Liver (tissue), 9 donors: ENCODE results near the gene CELSR2. TPM values are rescaled to one million over a fixed set of nuclear protein-coding genes. Genes with fewer than 3 reads are reported as not detected.

Source experiments
- DNase-seq: peaks from one replicate; pipeline ENCODE4 v3.0.0-alpha.2; 2017; ENCODE audit warnings: low spot score
- H3K27ac ChIP-seq, 2 donors: one replicate each; pipeline ENCODE4 v1.7.0; 2013; ENCODE audit warnings: inconsistent platforms in 2 of 2, low read length in 2 of 2, control low read depth in 1 of 2, low read depth in 1 of 2, mild to moderate bottlenecking in 1 of 2
- H3K27me3 ChIP-seq, 4 donors: one replicate each; pipeline versions ENCODE4 v1.6.1 to v1.7.0; 2013; ENCODE audit warnings: low read length in 3 of 4, inconsistent platforms in 1 of 4, mild to moderate bottlenecking in 1 of 4, moderate library complexity in 1 of 4; ENCODE audit not compliant: control insufficient read depth in 4 of 4, insufficient read depth in 4 of 4
- H3K36me3 ChIP-seq, 4 donors: one replicate each; pipeline versions ENCODE4 v1.6.1 to v1.7.0; 2013; ENCODE audit warnings: low read length in 3 of 4, mild to moderate bottlenecking in 3 of 4, low read depth in 1 of 4, moderate library complexity in 1 of 4; ENCODE audit not compliant: control insufficient read depth in 4 of 4, insufficient read depth in 3 of 4
- H3K4me1 ChIP-seq, 4 donors: one replicate each; pipeline versions ENCODE4 v1.6.1 to v1.7.0; 2013; ENCODE audit warnings: low read length in 3 of 4, mild to moderate bottlenecking in 3 of 4, moderate library complexity in 1 of 4; ENCODE audit not compliant: control insufficient read depth in 4 of 4, insufficient read depth in 4 of 4
- H3K4me3 ChIP-seq, 3 donors: one replicate each; pipeline versions ENCODE4 v1.6.1 to v1.7.0; 2013; ENCODE audit warnings: low read length in 3 of 3, control low read depth in 1 of 3, low read depth in 1 of 3, mild to moderate bottlenecking in 1 of 3
- H3K9ac ChIP-seq, 2 donors: one replicate each; pipeline ENCODE4 v1.7.0; 2013; ENCODE audit warnings: low read length in 2 of 2, mild to moderate bottlenecking in 2 of 2, moderate library complexity in 2 of 2, control low read depth in 1 of 2, low read depth in 1 of 2
- H3K9me3 ChIP-seq, 4 donors: one replicate each; pipeline versions ENCODE4 v1.6.1 to v1.7.0; 2013; ENCODE audit warnings: low read length in 3 of 4; ENCODE audit not compliant: control insufficient read depth in 4 of 4
- EGR1 ChIP-seq, 2 donors: IDR thresholded peaks; 2 replicates each; pipeline ENCODE4 v1.6.1; 2016 to 2018; ENCODE audit warnings: antibody characterized with exemption in 2 of 2, low read depth in 2 of 2
- FOXA1 ChIP-seq: IDR thresholded peaks from 2 replicates; pipeline ENCODE4 v1.6.1; 2016; ENCODE audit warnings: antibody characterized with exemption
- FOXA2 ChIP-seq: IDR thresholded peaks from 2 replicates; pipeline ENCODE4 v1.6.1; 2016; ENCODE audit warnings: antibody characterized with exemption
- GABPA ChIP-seq, 2 donors: IDR thresholded peaks in 1 of 2; conservative IDR thresholded peaks in 1 of 2; 2 replicates each; pipeline ENCODE4 v1.6.1; 2016; ENCODE audit warnings: antibody characterized with exemption in 2 of 2, mild to moderate bottlenecking in 1 of 2, moderate library complexity in 1 of 2
- HNF4A ChIP-seq, 2 donors: conservative IDR thresholded peaks; 2 replicates each; pipeline ENCODE4 v1.6.1; 2016; ENCODE audit warnings: antibody characterized with exemption in 2 of 2, mild to moderate bottlenecking in 2 of 2
- HNF4G ChIP-seq: IDR thresholded peaks from 2 replicates; pipeline ENCODE4 v1.6.1; 2016; ENCODE audit warnings: antibody characterized with exemption
- JUND ChIP-seq, 2 donors: IDR thresholded peaks; 2 replicates each; pipeline ENCODE4 v1.6.1; 2016; ENCODE audit warnings: antibody characterized with exemption in 2 of 2
- NR2F2 ChIP-seq: IDR thresholded peaks from 2 replicates; pipeline ENCODE4 v1.6.1; 2016; ENCODE audit warnings: antibody characterized with exemption
- RAD21 ChIP-seq, 2 donors: IDR thresholded peaks; 2 replicates each; pipeline ENCODE4 v1.6.1; 2016; ENCODE audit warnings: antibody characterized with exemption in 2 of 2, mild to moderate bottlenecking in 2 of 2
- RXRA ChIP-seq, 2 donors: IDR thresholded peaks; 2 replicates each; pipeline ENCODE4 v1.6.1; 2017 to 2018; ENCODE audit warnings: antibody characterized with exemption in 2 of 2, mild to moderate bottlenecking in 1 of 2
- SP1 ChIP-seq: IDR thresholded peaks from 2 replicates; pipeline ENCODE4 v1.6.1; 2018; ENCODE audit warnings: antibody characterized with exemption, mild to moderate bottlenecking
- TAF1 ChIP-seq: conservative IDR thresholded peaks from 2 replicates; pipeline ENCODE4 v1.6.1; 2016; ENCODE audit warnings: antibody characterized with exemption, mild to moderate bottlenecking
- YY1 ChIP-seq: IDR thresholded peaks from 2 replicates; pipeline ENCODE4 v1.6.1; 2016; ENCODE audit warnings: antibody characterized with exemption, mild to moderate bottlenecking
- WGBS: extraction: QIAGEN DNeasy Blood & Tissue Kit; methylation state at CpG from one replicate; pipeline ENCODE4 v1.1.7; 2013; 5-methylcytosine and 5-hydroxymethylcytosine counted together
- polyA plus RNA-seq, 2 donors: library from polyadenylated mRNA; stranded (reverse) in 1 of 2; unstranded in 1 of 2; fragments of 200-250 nt in 1 of 2; fragments of >200 nt in 1 of 2; fragmentation: Nextera tagmentation in 1 of 2; extraction: Ambion mirVana in 1 of 2; gene quantifications; one replicate each; pipeline versions ENCODE4 v1.2.1 to v1.2.3, GENCODE V29; 2013 to 2015
- total RNA-seq, 2 donors: library from RNA; depleted of rRNA; stranded (reverse); fragments of >200 nt; gene quantifications; one replicate each; pipeline ENCODE4 v1.2.3, GENCODE V29; 2014
- TF ChIP-seq, protein P1 (sequence below): IDR thresholded peaks from 2 replicates; pipeline ENCODE4 v1.6.1; 2016; ENCODE audit warnings: antibody characterized with exemption
- TF ChIP-seq, protein P2 (sequence below): IDR thresholded peaks from 2 replicates; pipeline ENCODE4 v1.6.1; 2016; ENCODE audit warnings: antibody characterized with exemption
- TF ChIP-seq, protein P3 (sequence below): fragments of 150-350 bp; IDR thresholded peaks from 2 replicates; pipeline ENCODE4 v1.5.1; 2017; ENCODE audit warnings: improper control_type of control experiment, low read depth, low read length; ENCODE audit not compliant: missing input control
- TF ChIP-seq, protein P4 (sequence below): IDR thresholded peaks from 2 replicates; pipeline ENCODE4 v1.6.1; 2016; ENCODE audit warnings: antibody characterized with exemption
- TF ChIP-seq, protein P5 (sequence below): IDR thresholded peaks from 2 replicates; pipeline ENCODE4 v1.6.1; 2016; ENCODE audit warnings: antibody characterized with exemption, mild to moderate bottlenecking
- donor health status: healthy.
- donor health status: healthy.
- donor health status: healthy.
- donor health status: healthy.
- donor health status: healthy.

The CELSR2 gene
- total and polyA plus RNA-seq, 4 donors, result 0.73 to 1.6 (median 1.2) TPM

DNA sequence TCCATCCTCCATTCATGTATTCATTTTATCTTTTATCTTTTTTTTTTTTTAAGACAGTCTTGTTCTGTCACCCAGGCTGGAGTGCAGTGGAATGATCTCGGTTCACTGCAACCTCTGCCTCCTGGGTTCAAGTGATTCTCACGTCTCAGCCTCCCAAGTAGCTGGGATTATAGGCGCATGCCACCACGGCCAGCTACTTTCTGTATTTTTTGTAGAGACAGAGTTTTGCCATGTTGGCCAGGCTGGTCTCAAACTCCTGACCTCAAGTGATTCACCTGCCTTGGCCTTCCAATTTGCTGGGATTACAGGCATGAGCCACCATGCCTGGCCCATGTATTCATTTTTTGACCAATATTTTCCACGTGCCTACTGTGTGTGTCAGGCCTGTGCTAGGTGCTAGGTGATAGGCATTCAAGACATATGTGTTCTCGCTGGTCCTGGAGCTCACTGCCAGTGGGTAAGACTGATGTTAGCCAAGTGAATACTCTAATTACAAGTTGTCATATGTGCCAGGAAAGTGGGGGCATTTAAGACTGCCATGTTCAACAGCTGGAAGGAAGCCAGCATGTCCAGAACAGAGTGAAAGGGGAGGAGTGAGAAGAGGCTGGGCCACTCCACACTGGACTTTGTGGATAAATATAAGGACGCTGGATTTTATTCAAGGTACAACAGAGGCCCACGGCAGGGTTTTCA, 5.3 kb upstream of the CELSR2 start (continued):
- no peak for TF ChIP-seq FOXA1

DNA sequence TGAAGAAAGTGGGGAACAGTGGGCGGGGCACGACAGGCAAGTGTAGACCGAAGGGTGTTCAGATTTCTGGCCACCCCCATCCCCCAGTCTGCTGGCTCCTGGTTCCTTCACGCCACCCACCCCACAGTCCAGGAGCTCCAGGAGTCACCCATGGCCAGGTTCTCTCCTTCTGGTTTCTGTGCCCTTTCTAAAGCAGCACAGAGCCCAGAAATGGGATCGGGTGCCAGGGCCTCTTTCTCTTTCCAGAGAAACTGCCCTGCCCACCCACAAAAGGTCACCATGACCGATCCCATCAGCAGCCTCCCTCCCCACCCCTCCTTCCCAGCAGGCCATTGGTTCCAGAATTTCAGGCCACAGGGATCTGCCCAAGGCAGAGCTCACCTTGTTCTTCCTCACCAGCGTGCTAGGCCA, 3.2 kb upstream of the CELSR2 start:
- no peak for DNase-seq
- no peaks in the 10 kb centered on the region for H3K9me3 ChIP-seq
- TF ChIP-seq FOXA2, result no peak
- TF ChIP-seq, protein P1, sequence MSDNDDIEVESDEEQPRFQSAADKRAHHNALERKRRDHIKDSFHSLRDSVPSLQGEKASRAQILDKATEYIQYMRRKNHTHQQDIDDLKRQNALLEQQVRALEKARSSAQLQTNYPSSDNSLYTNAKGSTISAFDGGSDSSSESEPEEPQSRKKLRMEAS, result no peak
- TF ChIP-seq, protein P2, sequence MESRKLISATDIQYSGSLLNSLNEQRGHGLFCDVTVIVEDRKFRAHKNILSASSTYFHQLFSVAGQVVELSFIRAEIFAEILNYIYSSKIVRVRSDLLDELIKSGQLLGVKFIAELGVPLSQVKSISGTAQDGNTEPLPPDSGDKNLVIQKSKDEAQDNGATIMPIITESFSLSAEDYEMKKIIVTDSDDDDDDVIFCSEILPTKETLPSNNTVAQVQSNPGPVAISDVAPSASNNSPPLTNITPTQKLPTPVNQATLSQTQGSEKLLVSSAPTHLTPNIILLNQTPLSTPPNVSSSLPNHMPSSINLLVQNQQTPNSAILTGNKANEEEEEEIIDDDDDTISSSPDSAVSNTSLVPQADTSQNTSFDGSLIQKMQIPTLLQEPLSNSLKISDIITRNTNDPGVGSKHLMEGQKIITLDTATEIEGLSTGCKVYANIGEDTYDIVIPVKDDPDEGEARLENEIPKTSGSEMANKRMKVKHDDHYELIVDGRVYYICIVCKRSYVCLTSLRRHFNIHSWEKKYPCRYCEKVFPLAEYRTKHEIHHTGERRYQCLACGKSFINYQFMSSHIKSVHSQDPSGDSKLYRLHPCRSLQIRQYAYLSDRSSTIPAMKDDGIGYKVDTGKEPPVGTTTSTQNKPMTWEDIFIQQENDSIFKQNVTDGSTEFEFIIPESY, result no peak
- TF ChIP-seq, protein P3, sequence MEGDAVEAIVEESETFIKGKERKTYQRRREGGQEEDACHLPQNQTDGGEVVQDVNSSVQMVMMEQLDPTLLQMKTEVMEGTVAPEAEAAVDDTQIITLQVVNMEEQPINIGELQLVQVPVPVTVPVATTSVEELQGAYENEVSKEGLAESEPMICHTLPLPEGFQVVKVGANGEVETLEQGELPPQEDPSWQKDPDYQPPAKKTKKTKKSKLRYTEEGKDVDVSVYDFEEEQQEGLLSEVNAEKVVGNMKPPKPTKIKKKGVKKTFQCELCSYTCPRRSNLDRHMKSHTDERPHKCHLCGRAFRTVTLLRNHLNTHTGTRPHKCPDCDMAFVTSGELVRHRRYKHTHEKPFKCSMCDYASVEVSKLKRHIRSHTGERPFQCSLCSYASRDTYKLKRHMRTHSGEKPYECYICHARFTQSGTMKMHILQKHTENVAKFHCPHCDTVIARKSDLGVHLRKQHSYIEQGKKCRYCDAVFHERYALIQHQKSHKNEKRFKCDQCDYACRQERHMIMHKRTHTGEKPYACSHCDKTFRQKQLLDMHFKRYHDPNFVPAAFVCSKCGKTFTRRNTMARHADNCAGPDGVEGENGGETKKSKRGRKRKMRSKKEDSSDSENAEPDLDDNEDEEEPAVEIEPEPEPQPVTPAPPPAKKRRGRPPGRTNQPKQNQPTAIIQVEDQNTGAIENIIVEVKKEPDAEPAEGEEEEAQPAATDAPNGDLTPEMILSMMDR, result no peak
- TF ChIP-seq YY1, result no peak
- no peak for TF ChIP-seq EGR1 (IDR thresholded peaks at IDR 0.05; ENCODE audit: low read depth in 2 of 2)
- TF ChIP-seq HNF4A (conservative IDR thresholded peaks at IDR 0.05), result no peak
- TF ChIP-seq, protein P4, sequence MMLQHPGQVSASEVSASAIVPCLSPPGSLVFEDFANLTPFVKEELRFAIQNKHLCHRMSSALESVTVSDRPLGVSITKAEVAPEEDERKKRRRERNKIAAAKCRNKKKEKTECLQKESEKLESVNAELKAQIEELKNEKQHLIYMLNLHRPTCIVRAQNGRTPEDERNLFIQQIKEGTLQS, result no peak
- TF ChIP-seq, protein P5, sequence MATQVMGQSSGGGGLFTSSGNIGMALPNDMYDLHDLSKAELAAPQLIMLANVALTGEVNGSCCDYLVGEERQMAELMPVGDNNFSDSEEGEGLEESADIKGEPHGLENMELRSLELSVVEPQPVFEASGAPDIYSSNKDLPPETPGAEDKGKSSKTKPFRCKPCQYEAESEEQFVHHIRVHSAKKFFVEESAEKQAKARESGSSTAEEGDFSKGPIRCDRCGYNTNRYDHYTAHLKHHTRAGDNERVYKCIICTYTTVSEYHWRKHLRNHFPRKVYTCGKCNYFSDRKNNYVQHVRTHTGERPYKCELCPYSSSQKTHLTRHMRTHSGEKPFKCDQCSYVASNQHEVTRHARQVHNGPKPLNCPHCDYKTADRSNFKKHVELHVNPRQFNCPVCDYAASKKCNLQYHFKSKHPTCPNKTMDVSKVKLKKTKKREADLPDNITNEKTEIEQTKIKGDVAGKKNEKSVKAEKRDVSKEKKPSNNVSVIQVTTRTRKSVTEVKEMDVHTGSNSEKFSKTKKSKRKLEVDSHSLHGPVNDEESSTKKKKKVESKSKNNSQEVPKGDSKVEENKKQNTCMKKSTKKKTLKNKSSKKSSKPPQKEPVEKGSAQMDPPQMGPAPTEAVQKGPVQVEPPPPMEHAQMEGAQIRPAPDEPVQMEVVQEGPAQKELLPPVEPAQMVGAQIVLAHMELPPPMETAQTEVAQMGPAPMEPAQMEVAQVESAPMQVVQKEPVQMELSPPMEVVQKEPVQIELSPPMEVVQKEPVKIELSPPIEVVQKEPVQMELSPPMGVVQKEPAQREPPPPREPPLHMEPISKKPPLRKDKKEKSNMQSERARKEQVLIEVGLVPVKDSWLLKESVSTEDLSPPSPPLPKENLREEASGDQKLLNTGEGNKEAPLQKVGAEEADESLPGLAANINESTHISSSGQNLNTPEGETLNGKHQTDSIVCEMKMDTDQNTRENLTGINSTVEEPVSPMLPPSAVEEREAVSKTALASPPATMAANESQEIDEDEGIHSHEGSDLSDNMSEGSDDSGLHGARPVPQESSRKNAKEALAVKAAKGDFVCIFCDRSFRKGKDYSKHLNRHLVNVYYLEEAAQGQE, result no peak
- no peak for TF ChIP-seq JUND (IDR thresholded peaks at IDR 0.05)
- TF ChIP-seq HNF4G, result no peak
- TF ChIP-seq GABPA (IDR thresholded peaks at IDR 0.05 in 1 of 2, conservative IDR thresholded peaks at IDR 0.05 in 1 of 2), result no peak
- TF ChIP-seq FOXA1, result no peak
- TF ChIP-seq NR2F2, result no peak
- no peak for TF ChIP-seq TAF1
- TF ChIP-seq RAD21 (IDR thresholded peaks at IDR 0.05), result no peak
- TF ChIP-seq RXRA (IDR thresholded peaks at IDR 0.05), result no peak
- TF ChIP-seq SP1, result no peak
- peaks cover 2 to 18% (median 10%) of the 10 kb centered on the region in 4 donors for H3K4me1 ChIP-seq
- no peak overlapping the region for H3K4me3 ChIP-seq
- no peaks in the 10 kb centered on the region for H3K36me3 ChIP-seq
- H3K27me3 ChIP-seq, result no peaks in the 10 kb centered on the region
- WGBS, result 88% methylated on average over 7 of the region's 7 CpGs
- no peak overlapping the region for H3K9ac ChIP-seq
- no peak overlapping the region for H3K27ac ChIP-seq
